SIG-M5 treated with dmso at 0.1 percent for 504 hours (cell line): Measurements from ENCODE around the gene ASCC3.

Experiments used
- DNase-seq: peaks from one replicate; lab custom pipeline; 2025; ENCODE audit not compliant: unreplicated experiment; lab: John Stamatoyannopoulos, UW

The ASCC3 gene

DNA sequence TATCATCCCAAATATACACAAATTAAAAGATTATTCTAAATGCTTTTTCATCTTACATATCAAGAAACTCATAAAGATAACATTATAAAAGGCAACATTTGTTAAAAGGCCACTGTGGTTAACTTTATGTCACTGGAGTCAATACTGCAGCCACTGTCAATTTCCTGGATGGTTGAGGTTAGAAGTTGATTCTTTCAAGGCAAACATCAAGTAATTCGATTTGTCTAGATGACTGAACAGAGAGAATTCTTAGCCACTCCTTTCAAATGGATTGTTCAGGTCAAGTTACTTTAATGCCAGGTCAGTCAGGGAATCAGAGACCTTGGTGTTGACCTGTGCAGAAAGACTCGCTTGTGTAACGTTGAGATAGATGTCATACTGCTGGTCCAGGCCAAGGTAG, 372.0 kb downstream of the ASCC3 start:
- no peak for DNase-seq

DNA sequence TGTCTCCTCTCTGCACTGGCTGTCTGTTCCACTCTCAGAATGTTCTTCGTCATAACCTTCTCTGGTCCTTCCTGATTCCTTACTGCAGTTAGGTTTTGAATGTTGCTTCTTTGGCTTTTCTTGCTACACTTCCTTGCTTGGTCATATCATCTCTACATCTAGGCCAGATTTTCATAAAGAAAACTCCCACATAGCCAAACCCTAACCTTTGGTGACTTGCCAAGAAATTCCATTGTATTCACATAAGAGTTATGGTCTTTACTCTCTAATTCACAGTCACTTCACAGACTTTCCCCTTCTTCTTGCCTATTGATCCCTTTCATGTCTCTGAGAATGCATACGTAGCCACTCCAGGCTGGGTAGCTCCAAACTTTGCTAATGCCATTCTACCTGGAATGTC, 374.5 kb downstream of the ASCC3 start:
- DNase-seq = no peak

DNA sequence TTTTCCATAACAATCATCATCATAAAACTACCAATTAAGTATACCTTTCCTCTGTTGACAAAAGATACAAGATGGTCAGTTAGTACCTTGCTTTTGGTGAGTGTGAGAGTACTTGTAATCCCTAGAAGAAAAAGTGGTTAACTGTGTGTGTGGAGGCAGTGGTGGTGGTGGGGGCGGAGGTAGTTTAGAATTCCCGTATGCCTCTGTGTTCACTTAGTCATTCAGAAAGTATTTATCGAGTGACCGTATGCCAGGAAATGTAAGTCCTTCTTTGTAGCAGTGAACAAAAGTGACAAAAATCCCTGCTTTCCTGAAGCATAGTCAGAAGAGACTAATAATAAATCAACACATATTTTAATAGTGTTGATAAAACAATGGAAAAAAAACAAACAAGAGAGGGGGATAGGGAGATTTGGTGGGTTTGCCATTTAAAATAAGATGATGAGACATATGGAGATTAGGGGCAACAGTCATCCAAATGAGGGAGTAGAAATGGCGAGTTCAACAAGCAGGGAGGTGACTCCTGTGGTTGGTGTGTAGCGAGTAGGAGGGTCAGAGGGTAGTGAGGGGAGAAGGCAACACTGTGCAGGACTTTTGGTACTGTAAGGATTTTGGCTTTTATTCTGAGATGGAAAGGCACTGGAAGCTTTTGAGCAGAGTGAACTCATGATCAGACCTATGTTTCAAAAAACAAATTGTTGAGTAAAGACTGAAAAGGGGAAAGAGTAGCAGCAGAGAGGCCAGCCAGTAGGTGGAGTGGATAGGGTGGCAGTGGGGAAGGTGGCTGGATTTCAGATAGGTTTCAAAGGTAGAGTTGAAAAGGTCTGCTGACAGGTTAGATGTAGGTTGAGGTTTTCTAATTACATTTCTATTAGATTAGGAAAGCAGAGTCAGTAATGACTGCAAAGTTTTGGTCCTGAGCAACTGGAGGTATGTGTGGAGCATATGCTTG, 376.1 kb downstream of the ASCC3 start:
- DNase-seq = no peak

DNA sequence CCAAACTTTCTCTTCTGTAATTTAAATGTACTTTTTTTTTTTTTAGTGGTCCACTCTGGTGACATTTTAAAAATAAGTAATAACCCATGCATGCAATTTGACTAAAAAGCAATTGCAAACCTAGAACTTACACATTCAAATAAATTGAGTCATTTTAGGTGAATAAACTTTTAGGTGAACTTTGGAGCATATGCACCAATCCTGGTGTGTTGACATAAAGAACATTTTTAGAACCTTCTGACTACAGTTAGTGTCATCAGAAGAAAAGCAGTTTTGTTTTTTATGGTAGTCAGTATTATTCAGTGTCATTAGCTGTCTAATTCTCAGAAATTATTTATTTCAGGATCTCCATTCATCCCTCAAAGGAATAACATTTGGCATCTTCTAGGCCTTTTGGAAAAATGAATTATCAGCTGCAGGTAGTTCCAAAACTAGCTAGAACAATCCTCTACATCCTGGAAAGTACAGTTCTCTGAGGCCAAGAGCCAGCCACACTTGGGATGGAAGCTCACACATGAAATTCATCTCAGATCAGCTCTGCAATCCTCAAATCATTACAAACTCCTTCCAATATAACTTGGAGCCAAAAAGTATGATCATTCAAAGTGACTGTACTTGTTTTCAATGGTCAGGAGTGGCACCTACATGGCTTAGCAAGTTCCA, 378.0 kb downstream of the ASCC3 start:
- no peak for DNase-seq

DNA sequence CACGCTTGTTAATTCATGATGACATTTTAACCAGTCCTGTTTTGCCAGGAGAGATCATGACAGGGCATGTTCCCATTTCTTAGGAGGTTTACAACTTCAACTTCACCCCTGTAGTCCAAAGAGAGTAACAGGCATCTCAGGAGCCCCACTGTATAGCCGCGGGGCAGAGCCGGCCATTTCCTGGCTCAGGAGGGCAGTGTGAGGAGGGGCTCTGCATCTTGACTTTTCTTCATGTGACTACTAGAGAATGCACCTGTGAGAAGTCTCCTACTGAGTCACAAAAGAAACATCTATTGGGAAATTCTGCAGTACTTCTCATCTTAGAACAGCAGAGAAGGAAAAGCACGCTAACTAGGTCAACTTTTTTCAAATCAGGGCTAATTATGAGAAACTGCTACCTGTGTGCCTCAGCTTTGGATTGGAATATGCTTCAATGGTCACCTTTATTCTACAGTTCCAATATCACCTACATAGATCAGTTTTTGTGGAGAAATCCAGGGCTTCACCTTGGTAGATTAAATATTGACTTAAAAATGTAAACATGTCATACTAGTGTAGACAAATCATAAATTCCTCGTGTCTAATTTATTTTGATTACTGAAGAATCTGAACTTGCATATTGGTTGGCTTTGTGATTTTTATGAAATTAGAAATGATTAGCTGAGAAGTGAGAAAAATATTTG, 387.8 kb downstream of the ASCC3 start:
- peak; percentile 12 for DNase-seq

DNA sequence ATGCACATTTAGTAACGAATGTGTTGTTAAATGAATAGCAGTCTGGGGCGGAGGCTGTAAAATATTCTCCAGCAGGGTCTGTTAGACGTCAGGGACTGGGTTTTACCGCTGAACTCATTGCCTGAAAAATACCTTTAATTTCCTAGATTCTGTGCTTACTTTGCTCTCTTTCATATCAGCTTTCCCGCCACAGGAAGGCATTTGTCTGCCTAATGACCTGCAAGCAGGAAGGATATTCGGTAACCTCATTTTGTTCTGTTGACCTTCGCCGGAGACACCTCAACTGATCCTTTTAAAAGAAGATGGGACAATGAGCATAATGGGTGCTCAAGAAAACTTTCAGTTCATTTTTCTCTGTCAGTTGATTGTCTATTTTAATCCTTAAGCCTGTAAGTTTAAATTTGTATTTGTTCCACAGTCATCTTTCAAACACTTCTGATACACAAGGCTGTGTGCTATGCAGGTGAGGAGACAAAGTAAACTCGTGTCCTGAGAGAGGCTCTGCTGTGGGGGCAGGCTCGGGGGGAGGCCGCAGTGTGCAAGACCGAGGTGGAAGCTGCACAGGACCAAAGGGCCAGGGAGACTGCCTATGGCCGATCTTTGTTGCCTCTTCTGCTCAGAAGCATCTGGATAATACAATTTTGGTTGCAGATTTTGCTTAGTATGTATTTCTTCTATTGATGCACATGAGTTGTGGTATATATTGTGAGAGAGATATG, 389.0 kb downstream of the ASCC3 start:
- DNase-seq = no peak

DNA sequence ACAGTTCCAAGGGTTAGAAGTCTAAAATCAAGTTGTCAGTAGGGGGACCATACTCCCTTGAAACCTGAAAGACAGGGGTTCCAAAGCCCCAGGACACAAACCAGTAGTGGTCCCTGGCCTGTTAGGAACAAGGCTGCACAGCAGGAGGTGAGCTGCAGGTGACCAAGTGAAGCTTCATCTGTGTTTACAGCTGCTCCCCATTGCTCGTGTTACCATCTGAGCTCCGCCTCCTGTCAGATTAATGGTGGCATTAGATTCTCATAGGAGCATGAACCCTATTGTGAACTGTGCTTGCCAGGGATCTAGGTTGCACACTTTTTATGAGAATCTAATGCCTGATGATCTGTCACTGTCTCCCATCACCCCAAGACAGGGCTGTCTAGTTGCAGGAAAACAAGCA, 391.1 kb downstream of the ASCC3 start:
- DNase-seq = no peak

DNA sequence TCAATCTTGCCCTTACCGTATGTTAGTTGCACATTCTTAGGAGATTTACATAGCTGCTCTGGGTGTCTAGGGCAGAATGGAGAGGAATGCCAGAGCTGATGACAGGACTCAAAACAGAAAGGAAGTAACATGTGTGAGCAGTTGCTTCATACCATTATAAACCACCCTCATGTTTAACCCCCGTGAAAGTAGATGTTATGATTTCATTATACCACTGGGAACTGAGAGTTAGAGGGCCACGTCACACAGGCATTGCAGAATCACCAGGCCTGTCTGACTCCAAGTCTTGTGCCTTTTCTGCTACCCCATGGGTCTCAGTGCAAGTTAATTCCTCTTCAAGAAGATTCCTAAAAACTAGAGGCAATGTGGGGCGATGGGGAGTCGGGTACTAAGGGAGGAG, 392.9 kb downstream of the ASCC3 start:
- DNase-seq = peak; percentile 53

DNA sequence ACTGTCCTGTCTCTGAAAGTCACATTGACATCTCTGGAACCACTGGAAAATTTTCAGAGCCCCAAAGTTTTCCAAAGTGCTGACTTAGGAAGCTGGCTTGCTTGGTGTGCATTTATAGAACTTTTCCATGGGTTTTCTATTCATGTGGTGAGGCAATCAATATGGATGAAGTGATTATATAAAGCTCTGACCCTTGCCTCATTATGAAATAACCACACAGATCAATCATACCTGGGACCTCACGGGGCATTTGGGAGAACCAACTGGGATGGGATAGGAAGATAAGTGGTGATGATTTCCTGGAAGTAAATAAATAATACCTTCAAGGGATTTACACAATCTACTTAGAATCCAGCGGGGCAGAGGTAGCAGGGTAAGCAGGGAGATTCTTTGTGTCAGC, 393.5 kb downstream of the ASCC3 start:
- DNase-seq = no peak

DNA sequence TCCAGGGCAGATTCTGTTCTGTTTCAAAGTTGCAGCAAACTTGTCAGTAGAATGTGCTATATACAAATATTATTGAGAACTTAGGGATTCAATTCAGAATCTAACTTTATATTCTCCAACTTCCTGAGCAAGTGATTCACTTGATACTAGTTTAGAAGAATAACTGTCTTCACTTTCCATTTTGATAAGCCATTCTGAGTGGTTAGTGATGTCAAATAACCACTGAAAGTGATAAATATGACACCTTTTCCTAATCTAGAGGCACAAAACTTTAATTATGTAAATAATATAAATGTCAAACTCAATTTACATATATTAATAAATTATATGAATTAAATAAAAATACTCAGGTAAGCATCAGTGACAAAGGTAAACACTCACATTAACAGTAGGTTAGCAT, 395.9 kb downstream of the ASCC3 start:
- no peak for DNase-seq

DNA sequence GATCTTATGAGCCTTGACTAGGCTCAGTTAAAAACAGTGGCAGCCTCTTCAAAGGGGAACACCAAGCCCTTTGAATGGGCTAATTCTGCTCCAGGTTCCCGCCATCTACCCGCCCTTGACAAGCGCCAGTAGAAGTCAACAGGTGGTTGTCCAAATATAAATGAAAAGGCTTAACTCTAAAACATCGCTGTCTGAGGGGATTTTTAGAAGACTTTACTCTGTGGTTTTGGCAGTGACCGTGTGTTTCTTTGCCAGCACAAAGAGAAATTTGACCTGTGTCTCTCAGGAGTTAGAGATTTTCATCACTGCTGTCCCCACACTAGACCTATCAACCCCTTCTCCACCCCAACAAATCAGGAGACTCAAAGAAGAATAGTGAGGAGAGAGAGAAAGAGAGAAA, 396.7 kb downstream of the ASCC3 start:
- no peak for DNase-seq

DNA sequence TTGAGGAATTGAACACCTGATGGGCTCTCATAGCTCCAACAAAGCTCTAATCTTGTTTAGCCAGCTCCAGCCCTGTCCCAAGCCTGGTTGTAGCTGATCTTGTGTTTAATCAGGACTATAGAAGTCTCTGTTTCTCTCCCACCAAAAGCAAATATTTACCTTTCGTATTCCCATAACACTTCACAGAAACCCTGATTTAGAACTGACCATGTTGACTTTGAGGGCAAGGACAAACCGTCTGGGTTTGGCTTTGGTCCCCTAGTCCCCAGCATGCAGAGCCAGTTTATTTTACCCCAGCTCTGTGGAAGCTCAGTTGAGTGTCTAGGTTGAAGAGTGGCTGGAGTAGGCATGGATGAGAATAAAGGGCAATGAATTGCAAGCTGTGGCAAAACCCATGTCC, 398.4 kb downstream of the ASCC3 start:
- no peak for DNase-seq

DNA sequence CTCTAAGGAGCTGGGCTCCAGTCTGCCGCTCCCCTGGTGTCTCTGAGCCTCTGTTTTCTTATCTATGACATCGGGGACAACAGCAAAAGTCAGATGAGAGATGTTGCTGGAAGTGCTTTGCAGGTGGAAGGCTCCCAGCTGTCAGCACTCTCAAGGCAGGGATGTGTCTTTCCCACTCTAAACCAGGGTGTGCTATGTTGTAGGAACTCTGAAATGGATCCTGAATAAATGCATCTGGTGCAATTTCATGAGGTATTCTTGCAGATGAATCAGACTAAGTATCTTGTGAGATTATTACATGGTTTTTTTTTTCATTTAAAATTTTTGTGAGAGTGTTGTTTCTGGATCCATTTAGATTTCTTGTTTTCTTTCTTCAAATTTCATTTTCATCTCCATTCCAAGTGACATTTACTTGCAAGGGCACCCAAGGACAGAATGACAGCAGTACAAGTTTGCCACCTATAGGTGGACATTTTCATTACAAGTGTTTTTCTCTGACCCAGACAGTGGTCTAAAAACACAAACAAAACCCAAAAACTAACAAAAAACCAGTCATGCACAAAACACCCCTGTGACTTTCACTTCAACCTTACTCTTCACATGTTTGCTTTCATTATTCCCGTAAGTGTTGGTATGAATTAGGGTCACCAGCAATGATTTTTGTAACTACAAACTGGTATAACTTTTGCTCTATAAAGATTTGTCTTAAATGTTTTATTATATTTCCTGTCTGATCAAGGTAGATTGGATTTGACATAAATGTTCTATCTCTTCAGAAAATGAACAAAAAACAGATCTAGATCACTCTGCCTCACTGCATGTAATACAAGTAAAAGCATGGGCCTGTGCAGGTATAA, 401.7 kb downstream of the ASCC3 start:
- peak; percentile 33 for DNase-seq

DNA sequence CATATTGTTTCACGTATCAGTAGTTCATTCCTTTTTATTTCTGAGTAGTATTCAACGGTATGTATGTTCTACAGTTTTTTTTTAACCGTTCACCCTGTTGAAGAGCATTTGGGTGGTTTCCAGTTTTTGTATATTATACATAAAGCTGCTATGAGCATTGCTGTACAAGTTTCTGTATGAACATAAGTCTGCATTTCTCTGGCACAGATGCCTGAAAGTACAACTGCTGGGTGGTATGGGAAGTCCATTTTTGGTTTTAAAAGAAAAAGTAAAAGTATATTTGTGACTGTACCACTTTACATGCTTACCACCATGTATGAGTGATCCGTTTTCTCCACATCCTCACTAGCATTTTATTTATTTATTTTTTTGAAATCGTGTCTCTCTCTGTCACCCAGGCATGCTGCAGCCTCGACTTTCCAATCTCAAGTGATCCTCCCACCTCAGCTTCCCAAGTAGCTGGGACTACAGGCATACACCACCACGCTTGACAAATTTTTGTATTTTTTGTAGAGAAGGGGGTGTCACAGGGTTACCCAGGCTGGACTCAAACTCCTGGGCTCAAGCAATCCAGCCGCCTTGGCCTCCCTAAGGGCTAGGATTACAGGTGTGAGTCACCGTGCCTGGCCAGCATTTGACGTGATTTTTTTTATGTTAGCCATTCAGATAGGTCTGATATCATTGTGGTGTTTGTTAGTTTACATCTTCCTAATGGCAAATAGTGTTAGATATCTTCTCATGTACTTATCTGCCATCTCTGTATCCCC, 405.4 kb downstream of the ASCC3 start:
- DNase-seq = no peak

DNA sequence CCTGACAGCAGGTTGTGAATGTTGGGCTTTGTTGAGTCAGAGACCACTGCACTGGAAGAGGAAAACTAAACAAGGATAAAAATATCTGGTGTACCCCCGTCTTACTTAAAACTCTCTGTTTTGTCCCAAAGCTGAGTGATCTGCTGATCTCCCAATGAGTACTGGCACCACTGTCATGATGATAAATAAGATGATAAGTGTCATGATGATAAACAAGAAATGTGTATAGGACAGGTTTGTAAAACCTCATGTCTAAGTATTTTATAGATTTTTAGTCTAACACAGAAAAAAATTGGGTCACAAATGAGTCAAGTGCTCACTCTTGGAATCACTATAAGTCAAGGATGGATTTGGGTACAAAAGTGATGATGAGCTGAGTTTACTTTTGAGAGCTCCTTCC, 407.9 kb downstream of the ASCC3 start:
- no peak for DNase-seq

DNA sequence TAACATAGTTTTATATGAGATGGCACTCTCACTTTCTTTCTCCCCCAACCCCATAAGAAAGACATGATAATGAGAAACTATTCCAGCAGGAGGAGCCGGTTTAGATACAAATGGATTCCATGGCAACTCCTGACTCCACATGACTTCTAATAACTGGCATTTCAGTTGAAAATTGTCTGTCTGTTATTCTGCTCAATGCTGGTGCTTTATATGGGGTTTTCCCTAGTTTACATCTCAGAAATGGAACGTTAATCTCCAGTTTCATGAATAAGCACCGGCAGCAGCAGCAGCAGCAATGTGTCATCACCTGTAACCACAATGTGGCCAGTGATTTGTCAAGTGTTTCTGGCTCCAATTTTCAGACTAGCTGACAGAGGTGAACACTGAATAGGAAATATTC, 408.5 kb downstream of the ASCC3 start:
- DNase-seq = no peak

DNA sequence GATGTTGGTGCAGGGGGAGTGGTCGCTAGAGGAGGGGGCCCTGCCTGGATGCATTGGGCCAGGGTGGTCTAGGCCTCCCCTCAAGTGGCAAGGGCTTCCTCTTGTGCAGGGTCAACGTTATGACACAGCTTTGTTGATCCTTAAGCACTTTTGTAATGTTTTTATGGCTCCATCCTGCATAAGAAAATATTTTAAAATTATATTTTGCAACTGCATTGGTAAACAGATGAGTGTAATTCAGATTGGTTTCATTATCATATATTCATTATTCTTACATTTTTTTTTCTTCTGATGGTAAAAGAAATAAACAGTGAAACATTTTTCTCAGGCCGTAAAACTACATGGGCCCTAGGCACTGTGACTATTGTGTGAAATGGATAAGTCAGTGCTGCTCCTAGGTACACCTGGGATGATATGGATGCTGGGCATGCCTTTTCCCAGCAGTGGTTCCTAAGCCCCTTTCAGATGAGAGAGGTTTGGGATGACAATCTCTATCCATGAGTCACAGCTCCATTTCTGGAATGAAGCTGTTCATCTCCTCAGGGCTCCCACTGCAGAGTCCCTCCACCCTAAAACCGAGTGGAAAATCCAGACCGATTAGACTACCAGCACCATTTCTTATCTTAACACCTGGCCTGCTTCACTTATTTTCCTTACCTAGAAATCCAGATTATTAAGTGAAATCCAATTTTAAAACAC, 410.6 kb downstream of the ASCC3 start:
- DNase-seq = no peak

DNA sequence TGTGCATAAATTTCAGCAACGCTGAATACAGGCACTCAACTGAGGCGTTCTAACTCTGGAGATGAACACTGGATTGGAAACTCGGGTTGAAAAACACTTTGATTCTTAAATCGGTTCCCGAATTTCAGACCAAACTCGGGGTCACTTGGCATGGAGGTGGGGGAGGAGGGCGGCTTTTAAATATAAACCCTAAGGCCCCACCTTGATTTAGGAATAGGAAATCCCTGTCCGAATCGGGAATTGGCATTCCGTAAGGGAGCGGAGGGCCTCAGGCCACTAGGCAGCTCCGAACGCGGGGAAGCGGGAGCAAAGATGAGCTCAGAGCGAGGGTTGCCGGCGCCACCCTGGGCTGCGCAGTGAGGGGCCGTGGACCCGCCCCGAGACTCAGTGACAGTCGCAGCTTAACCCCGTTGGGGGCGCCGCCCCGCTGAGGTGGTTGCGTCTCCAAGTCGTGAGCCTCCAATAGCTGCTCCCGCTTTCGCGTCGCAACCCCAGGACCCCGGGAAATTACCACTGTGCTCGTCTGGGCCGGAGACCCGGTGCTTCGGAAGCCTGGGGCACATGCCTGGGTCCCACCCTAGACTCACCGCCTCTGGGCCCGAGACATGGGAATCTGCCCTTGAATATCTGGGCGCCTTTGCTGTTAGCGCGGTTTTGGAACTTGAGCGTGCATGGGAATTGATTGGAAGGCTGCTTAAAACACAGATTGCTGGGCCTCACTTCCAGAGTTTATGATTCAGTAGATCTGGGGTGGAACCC, 411.8 kb downstream of the ASCC3 start:
- no peak for DNase-seq
